BJ (cell line): ENCODE data around the gene DPP10. TPM values are rescaled to one million over a fixed set of nuclear protein-coding genes. Genes with fewer than 3 reads are reported as not detected.

Experiments
- CTCF ChIA-PET: fragments of 350-600 bp; formaldehyde crosslinking; extraction: SDS; loops from one replicate; lab custom pipeline; 2021; ENCODE audit warnings: antibody characterized with exemption, inconsistent platforms; lab: Yijun Ruan, JAX
- POLR2A ChIA-PET: fragments of 300-600 bp; sonication (Branson Sonifier 250); formaldehyde crosslinking; extraction: SDS; loops from one replicate; lab custom pipeline; 2021; ENCODE audit warnings: antibody characterized with exemption; lab: Charles Lee
- DNase-seq: peaks from one replicate; pipeline ENCODE4 v3.0.0-alpha.2; 2011; ENCODE audit warnings: low read depth
- H3K27me3 ChIP-seq: 2 replicates; pipeline ENCODE4 v1.6.0; 2011; ENCODE audit warnings: low read length; ENCODE audit not compliant: control insufficient read depth, insufficient read depth
- H3K36me3 ChIP-seq: 2 replicates; pipeline ENCODE4 v1.5.1; 2011; ENCODE audit warnings: low read length; ENCODE audit not compliant: control insufficient read depth, insufficient read depth
- H3K4me3 ChIP-seq: 2 replicates; pipeline ENCODE4 v1.5.1; 2011; ENCODE audit warnings: low read depth, mild to moderate bottlenecking, control low read depth, low read length
- polyA plus RNA-seq: library from polyadenylated mRNA; depleted of rRNA; stranded (reverse); fragments of >200 nt; gene quantifications from 2 replicates; pipeline ENCODE4 v1.2.3, GENCODE V29; 2011
- TF ChIP-seq, protein P1 (sequence below): IDR thresholded peaks from 2 replicates; pipeline ENCODE4 v1.5.1; 2011; ENCODE audit warnings: low read depth, mild to moderate bottlenecking, control low read depth, inconsistent platforms, low read length, moderate library complexity; ENCODE audit not compliant: insufficient read depth

The DPP10 gene
- polyA plus RNA-seq, 1 experiment = not detected

DNA sequence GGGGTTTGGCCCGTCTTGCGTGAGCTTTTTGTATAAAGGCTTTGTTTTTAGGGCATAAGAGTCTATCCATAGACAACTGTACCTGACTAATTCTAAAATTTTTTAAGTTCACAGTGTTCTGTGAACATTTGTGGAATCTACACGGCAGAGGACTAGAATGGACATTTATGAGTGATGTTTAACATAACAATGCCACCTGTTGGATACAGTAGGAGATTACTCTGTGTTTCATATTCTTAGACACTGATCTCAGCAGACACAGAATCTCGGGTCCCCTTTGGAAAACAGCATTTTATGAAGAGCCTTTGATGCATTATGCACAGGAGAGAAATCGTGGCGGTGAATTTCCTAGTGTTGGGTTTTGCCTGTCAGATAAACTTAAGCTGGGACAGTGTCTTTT, 752.2 kb downstream of the DPP10 start:
- POLR2A ChIA-PET = no interaction called here
- CTCF ChIA-PET = no interaction called here
- no peaks in the 10 kb centered on the region for H3K27me3 ChIP-seq
- TF ChIP-seq, protein P1, sequence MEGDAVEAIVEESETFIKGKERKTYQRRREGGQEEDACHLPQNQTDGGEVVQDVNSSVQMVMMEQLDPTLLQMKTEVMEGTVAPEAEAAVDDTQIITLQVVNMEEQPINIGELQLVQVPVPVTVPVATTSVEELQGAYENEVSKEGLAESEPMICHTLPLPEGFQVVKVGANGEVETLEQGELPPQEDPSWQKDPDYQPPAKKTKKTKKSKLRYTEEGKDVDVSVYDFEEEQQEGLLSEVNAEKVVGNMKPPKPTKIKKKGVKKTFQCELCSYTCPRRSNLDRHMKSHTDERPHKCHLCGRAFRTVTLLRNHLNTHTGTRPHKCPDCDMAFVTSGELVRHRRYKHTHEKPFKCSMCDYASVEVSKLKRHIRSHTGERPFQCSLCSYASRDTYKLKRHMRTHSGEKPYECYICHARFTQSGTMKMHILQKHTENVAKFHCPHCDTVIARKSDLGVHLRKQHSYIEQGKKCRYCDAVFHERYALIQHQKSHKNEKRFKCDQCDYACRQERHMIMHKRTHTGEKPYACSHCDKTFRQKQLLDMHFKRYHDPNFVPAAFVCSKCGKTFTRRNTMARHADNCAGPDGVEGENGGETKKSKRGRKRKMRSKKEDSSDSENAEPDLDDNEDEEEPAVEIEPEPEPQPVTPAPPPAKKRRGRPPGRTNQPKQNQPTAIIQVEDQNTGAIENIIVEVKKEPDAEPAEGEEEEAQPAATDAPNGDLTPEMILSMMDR = no peak
- DNase-seq = no peak
- H3K4me3 ChIP-seq = no peak overlapping the region
- H3K36me3 ChIP-seq = no peaks in the 10 kb centered on the region

DNA sequence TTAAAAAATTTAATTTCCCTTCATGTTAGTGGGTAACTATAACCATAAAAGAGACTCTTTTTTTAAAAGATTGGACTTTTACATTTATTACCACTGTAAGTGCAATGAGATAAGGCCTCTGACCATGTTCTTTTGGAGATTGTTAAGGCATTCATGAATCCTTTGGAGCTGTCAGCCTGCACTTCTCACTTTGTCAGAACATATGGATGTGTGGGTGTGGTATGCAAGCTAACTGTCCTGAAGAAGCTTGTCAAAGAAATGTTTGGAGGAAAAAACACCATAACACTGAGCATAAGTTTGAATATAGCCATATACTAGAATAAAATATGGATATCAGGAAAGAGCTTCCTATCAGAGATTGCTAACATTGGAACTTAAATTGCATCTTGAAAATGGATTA, 754.1 kb downstream of the DPP10 start:
- Histone ChIP-seq H3K27me3 (no peaks in the 10 kb centered on the region), H3K36me3 (no peaks in the 10 kb centered on the region), H3K4me3 (no peak overlapping the region)
- TF ChIP-seq, protein P1 = no peak
- ChIA-PET CTCF (no interaction called here), POLR2A (no interaction called here)
- no peak for DNase-seq

DNA sequence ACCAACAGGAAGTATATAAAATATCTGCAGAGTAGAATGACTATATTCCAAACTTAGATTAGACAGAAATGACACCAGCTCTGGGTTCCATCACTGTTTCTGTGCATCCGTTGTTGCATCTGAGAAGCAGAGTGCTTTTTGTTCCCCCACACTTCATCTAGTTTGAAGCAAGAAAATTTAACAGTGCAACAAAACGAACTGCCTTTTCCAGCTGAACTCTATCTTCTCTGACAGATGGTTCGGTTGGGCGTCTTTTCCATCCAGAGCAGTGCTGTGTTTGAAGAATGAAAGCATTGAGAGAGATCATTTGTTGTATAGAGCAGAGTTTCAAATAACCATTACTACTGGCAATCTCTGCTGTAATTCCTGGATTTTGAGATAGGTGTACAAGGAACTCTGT, 757.5 kb downstream of the DPP10 start:
- no peak overlapping the region for H3K4me3 ChIP-seq
- ChIA-PET POLR2A (no interaction called here), CTCF (no interaction called here)
- no peaks in the 10 kb centered on the region for H3K36me3 ChIP-seq
- no peaks in the 10 kb centered on the region for H3K27me3 ChIP-seq
- TF ChIP-seq, protein P1 = no peak
- no peak for DNase-seq

DNA sequence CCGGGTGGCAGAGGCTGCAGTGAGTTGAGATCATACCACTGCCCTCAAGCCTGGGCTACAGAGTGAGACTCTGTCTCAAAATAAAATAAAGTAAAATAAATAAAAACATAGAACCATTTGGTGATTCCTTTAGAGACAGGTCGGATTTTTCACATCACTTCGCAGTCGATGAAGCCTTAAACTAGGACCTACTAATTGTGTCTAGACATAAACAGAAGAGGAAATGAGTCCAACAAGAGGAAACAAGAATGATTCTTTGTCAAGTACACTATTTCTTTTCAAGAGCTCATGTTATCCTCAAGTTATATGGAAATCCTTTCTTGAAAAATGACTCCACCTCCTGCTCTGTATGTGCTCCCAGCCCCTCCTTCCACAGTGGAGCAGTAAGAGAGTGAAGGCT, 758.9 kb downstream of the DPP10 start:
- ChIA-PET CTCF (no interaction called here), POLR2A (no interaction called here)
- Histone ChIP-seq H3K36me3 (no peaks in the 10 kb centered on the region), H3K4me3 (no peak overlapping the region), H3K27me3 (no peaks in the 10 kb centered on the region)
- DNase-seq = no peak
- TF ChIP-seq, protein P1 = no peak

GRCh38 chr2:115208493-115209164, 766.2 kb downstream of the DPP10 start:
- Histone ChIP-seq H3K36me3 (no peaks in the 10 kb centered on the region), H3K27me3 (no peaks in the 10 kb centered on the region), H3K4me3 (no peak overlapping the region)
- DNase-seq = no peak
- ChIA-PET CTCF (interaction anchor here (0.5 kb wide), 1 partner anchor 1033 kb away, joined by 3 read pairs; no protein-coding TSS in a partner anchor), POLR2A (no interaction called here)
- TF ChIP-seq, protein P1 = no peak
